Fibroblast of the conjunctiva (primary cell): ENCODE data around the gene SGPL1.
A peak's percentile ranks its signal among the peaks of the same experiment; 100 is the strongest.
"Not testable (repeated sequence)": the region's sequence is repeated elsewhere in the genome, so short reads cannot be mapped to it uniquely, and the experiment has no call there.

Experiments used
- DNase-seq: peaks from one replicate; pipeline ENCODE4 v3.0.0-alpha.2; 2010; ENCODE audit warnings: low read depth

Gene SGPL1

GRCh38 chr10:70815504-70816219 lies at the start of gene SGPL1:
SGPL1 (plus strand) TSS chr10:70815948; CDS start chr10:70816854, 906 bp downstream.
- DNase-seq, result peak; percentile 50

- not testable (repeated sequence) for DNase-seq
Measured at GRCh38 chr10:70768026-70768685, 47.6 kb upstream of the SGPL1 start.

GRCh38 chr10:70769121-70769520 lies 46.6 kb upstream of the SGPL1 start:
- no peak for DNase-seq

- no peak for DNase-seq
Measured at GRCh38 chr10:70770001-70770400, 45.7 kb upstream of the SGPL1 start.

GRCh38 chr10:70770516-70770915 lies 45.2 kb upstream of the SGPL1 start:
- DNase-seq, result not testable (repeated sequence)

GRCh38 chr10:70771311-70772194 lies 44.2 kb upstream of the SGPL1 start:
- DNase-seq, result no peak

- DNase-seq, result no peak
Measured at GRCh38 chr10:70772627-70773026, 43.1 kb upstream of the SGPL1 start.

GRCh38 chr10:70773461-70773860 lies 42.3 kb upstream of the SGPL1 start:
- no peak for DNase-seq

GRCh38 chr10:70773965-70774809 lies 41.6 kb upstream of the SGPL1 start:
- DNase-seq, result no peak

- no peak for DNase-seq
Measured at GRCh38 chr10:70774810-70775678, 40.7 kb upstream of the SGPL1 start.

GRCh38 chr10:70775679-70776454 lies 39.9 kb upstream of the SGPL1 start:
- no peak for DNase-seq

- no peak for DNase-seq
Measured at GRCh38 chr10:70776455-70777005, 39.2 kb upstream of the SGPL1 start.

- no peak for DNase-seq
Measured at GRCh38 chr10:70777063-70777875, 38.5 kb upstream of the SGPL1 start.

GRCh38 chr10:70778267-70778924 lies 37.4 kb upstream of the SGPL1 start:
- DNase-seq, result no peak

- DNase-seq, result no peak
Measured at GRCh38 chr10:70779088-70779487, 36.7 kb upstream of the SGPL1 start.

- DNase-seq, result no peak
Measured at GRCh38 chr10:70779511-70780369, 36.0 kb upstream of the SGPL1 start.

GRCh38 chr10:70780370-70780760 lies 35.4 kb upstream of the SGPL1 start:
- DNase-seq, result no peak
